Esophagus muscularis mucosa (tissue), 4 donors: ENCODE results near the gene PDK2. TPM values are rescaled to one million over a fixed set of nuclear protein-coding genes. Genes with fewer than 3 reads are reported as not detected.

ENCODE experiments used
- DNase-seq: peaks from one replicate; pipeline ENCODE4 v3.0.0-alpha.2; 2017; ENCODE audit errors: extremely low spot score
- H3K27ac ChIP-seq, 4 donors: fragments of 200-600 bp; sonication (generic); replicated peaks in 1 of 4; 1 replicate in 3 of 4; 2 replicates in 1 of 4; pipeline ENCODE4 v1.5.1; 2016 to 2019; ENCODE audit warnings: mild to moderate bottlenecking in 1 of 4
- H3K27me3 ChIP-seq, 4 donors: fragments of 200-600 bp; sonication (generic); one replicate each; pipeline versions ENCODE4 v1.5.1 to v1.6.0; 2016 to 2019
- H3K36me3 ChIP-seq, 4 donors: fragments of 200-600 bp; sonication (generic); one replicate each; pipeline ENCODE4 v1.5.1; 2016 to 2019
- H3K4me1 ChIP-seq, 4 donors: fragments of 200-600 bp; sonication (generic); one replicate each; pipeline ENCODE4 v1.5.1; 2016 to 2019
- H3K4me3 ChIP-seq, 4 donors: fragments of 200-600 bp; sonication (generic); 1 replicate in 2 of 4; 2 replicates in 2 of 4; pipeline ENCODE4 v1.5.1; 2016 to 2019; ENCODE audit warnings: mild to moderate bottlenecking in 4 of 4, moderate library complexity in 1 of 4
- H3K9me3 ChIP-seq, 4 donors: fragments of 200-600 bp; sonication (generic); 1 replicate in 3 of 4; 2 replicates in 1 of 4; pipeline ENCODE4 v1.5.1; 2016 to 2019
- EP300 ChIP-seq: sonication (generic); formaldehyde crosslinking; IDR thresholded peaks from one replicate; pipeline ENCODE4 v1.6.1; 2017; ENCODE audit warnings: antibody characterized with exemption
- POLR2A ChIP-seq: fragments of 450-650 bp; IDR thresholded peaks from one replicate; pipeline ENCODE4 v1.6.1; 2017; ENCODE audit warnings: antibody characterized with exemption, moderate library complexity, mild to moderate bottlenecking, low read depth
- POLR2AphosphoS5 ChIP-seq, 2 donors: sonication (generic); formaldehyde crosslinking; IDR thresholded peaks; one replicate each; pipeline ENCODE4 v1.6.1; 2017; ENCODE audit warnings: antibody characterized with exemption in 2 of 2
- WGBS: methylation state at CpG from one replicate; pipeline ENCODE4 v1.1.5; 2018; 5-methylcytosine and 5-hydroxymethylcytosine counted together
- intact Hi-C: fragments of 100-400 bp; cut with DNase I; formaldehyde crosslinking; loops from one replicate; pipeline ENCODE4 v1.15.1; 2023
- total RNA-seq, 4 donors: library from RNA; depleted of rRNA; stranded (reverse); fragments of >200 nt; gene quantifications; one replicate each; pipeline versions ENCODE4 v1.1.0 to v1.2.1, GENCODE V29; 2016
- TF ChIP-seq, protein P1 (sequence below), 3 experiments: fragments of 200-600 bp in 2 of 3; fragments of 450-650 bp in 1 of 3; sonication (generic) in 2 of 3; IDR thresholded peaks; one replicate each; pipeline ENCODE4 v1.5.1; 2017 to 2019; ENCODE audit warnings: antibody characterized with exemption in 3 of 3, mild to moderate bottlenecking in 2 of 3, moderate library complexity in 1 of 3

Gene PDK2
- total RNA-seq, 4 donors from 2014 or later = 31.6 to 118 (median 61.4) TPM

- intact Hi-C loops = no loop called here
- H3K4me3 ChIP-seq = peak overlapping the region; percentile 77 to 96 (median 86)
- TF ChIP-seq EP300 = no peak
- TF ChIP-seq POLR2AphosphoS5 (IDR thresholded peaks at IDR 0.05) = no peak
- TF ChIP-seq, protein P1, sequence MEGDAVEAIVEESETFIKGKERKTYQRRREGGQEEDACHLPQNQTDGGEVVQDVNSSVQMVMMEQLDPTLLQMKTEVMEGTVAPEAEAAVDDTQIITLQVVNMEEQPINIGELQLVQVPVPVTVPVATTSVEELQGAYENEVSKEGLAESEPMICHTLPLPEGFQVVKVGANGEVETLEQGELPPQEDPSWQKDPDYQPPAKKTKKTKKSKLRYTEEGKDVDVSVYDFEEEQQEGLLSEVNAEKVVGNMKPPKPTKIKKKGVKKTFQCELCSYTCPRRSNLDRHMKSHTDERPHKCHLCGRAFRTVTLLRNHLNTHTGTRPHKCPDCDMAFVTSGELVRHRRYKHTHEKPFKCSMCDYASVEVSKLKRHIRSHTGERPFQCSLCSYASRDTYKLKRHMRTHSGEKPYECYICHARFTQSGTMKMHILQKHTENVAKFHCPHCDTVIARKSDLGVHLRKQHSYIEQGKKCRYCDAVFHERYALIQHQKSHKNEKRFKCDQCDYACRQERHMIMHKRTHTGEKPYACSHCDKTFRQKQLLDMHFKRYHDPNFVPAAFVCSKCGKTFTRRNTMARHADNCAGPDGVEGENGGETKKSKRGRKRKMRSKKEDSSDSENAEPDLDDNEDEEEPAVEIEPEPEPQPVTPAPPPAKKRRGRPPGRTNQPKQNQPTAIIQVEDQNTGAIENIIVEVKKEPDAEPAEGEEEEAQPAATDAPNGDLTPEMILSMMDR (IDR thresholded peaks at IDR 0.05) = no peak
- no peak for TF ChIP-seq POLR2A
- H3K27ac ChIP-seq = peak overlapping the region; percentile 88 to 93 (median 90)
- DNase-seq = no peak
- WGBS = 2% methylated on average over 12 of the region's 12 CpGs
- H3K9me3 ChIP-seq = no peaks in the 10 kb centered on the region
- H3K4me1 ChIP-seq = peaks cover 44 to 63% (median 61%) of the 10 kb centered on the region in 4 donors
- H3K36me3 ChIP-seq = peaks cover 16 to 36% (median 33%) of the 10 kb centered on the region in 4 donors
- H3K27me3 ChIP-seq = no peaks in the 10 kb centered on the region
Observed at GRCh38 chr17:50095626-50096037, 481 bp downstream of the PDK2 start.

- TF ChIP-seq EP300 (no peak), POLR2A (no peak), POLR2AphosphoS5 (IDR thresholded peaks at IDR 0.05) (no peak)
- TF ChIP-seq, protein P1 (IDR thresholded peaks at IDR 0.05) = no peak
- Histone ChIP-seq H3K27me3 (no peaks in the 10 kb centered on the region), H3K27ac (peak overlapping the region; percentile 88 to 93 (median 90)), H3K4me1 (peaks cover 46 to 67% (median 65%) of the 10 kb centered on the region in 4 donors), H3K9me3 (no peaks in the 10 kb centered on the region), H3K36me3 (peaks cover 16 to 39% (median 34%) of the 10 kb centered on the region in 4 donors), H3K4me3 (peak overlapping the region; percentile 77 to 96 (median 86))
- intact Hi-C loops = no loop called here
- DNase-seq = no peak
- 17% methylated on average over 6 of the region's 6 CpGs for WGBS
Observed at GRCh38 chr17:50096092-50096491, 941 bp downstream of the PDK2 start.

- 33% methylated on average over 1 of the region's 3 CpGs for WGBS
- Histone ChIP-seq H3K27ac (peak overlapping the region; percentile 88 to 93 (median 90)), H3K27me3 (no peaks in the 10 kb centered on the region), H3K4me1 (peaks cover 53 to 74% (median 72%) of the 10 kb centered on the region in 4 donors), H3K36me3 (peaks cover 16 to 44% (median 36%) of the 10 kb centered on the region in 4 donors), H3K9me3 (no peaks in the 10 kb centered on the region), H3K4me3 (peak overlapping the region; percentile 77 to 96 (median 86))
- intact Hi-C loops = no loop called here
- DNase-seq = no peak
- TF ChIP-seq POLR2AphosphoS5 (IDR thresholded peaks at IDR 0.05) = no peak
- TF ChIP-seq, protein P1 (IDR thresholded peaks at IDR 0.05) = no peak
Observed at GRCh38 chr17:50096758-50097157, 1.6 kb downstream of the PDK2 start.

- peaks cover 16 to 44% (median 36%) of the 10 kb centered on the region in 4 donors for H3K36me3 ChIP-seq
- intact Hi-C loops = no loop called here
- 75% methylated on average over 7 of the region's 7 CpGs for WGBS
- TF ChIP-seq, protein P1 (IDR thresholded peaks at IDR 0.05) = no peak
- TF ChIP-seq POLR2AphosphoS5 (IDR thresholded peaks at IDR 0.05) (no peak), POLR2A (no peak), EP300 (no peak)
- no peaks in the 10 kb centered on the region for H3K27me3 ChIP-seq
- peak overlapping the region in 3 of 4 donors; percentile 88 to 92 (median 89) for H3K27ac ChIP-seq
- no peak overlapping the region for H3K4me3 ChIP-seq
- no peak for DNase-seq
- H3K4me1 ChIP-seq = peaks cover 60 to 81% (median 79%) of the 10 kb centered on the region in 4 donors
- H3K9me3 ChIP-seq = no peaks in the 10 kb centered on the region
Observed at GRCh38 chr17:50097455-50097854, 2.3 kb downstream of the PDK2 start.

DNA sequence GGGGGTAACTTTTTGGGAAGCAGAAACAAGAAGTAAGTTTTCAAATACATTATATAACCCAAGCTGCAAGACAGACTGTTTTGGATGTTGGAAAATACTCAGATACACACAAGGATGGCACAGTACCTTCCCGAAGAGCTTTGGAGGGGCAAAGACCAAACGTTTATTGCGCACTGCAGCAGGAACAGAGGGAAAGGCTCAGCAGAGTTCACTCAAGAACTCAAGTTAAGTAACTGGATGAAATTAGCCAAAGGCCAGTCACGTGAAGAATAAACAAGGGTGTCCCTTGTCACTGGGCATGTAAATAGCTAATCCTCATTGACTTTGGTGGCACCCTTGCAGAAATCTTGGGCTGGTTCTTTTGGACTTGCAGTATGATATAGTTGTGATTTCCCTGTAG lies 2.8 kb downstream of the PDK2 start:
- peak overlapping the region in 2 of 4 donors; percentile 88 to 92 for H3K27ac ChIP-seq
- WGBS = 76% methylated on average over 4 of the region's 4 CpGs
- H3K4me1 ChIP-seq = peaks cover 65 to 85% (median 84%) of the 10 kb centered on the region in 4 donors

More for the DNA sequence above, 2.8 kb downstream of the PDK2 start:
- H3K27me3 ChIP-seq = no peaks in the 10 kb centered on the region
- no peak overlapping the region for H3K4me3 ChIP-seq
- H3K36me3 ChIP-seq = peaks cover 16 to 44% (median 36%) of the 10 kb centered on the region in 4 donors
- TF ChIP-seq, protein P1 (IDR thresholded peaks at IDR 0.05) = no peak
- no peaks in the 10 kb centered on the region for H3K9me3 ChIP-seq
- DNase-seq = no peak
- intact Hi-C loops = no loop called here
